ENCODE results near the gene S100B.

S100B gene

DNA sequence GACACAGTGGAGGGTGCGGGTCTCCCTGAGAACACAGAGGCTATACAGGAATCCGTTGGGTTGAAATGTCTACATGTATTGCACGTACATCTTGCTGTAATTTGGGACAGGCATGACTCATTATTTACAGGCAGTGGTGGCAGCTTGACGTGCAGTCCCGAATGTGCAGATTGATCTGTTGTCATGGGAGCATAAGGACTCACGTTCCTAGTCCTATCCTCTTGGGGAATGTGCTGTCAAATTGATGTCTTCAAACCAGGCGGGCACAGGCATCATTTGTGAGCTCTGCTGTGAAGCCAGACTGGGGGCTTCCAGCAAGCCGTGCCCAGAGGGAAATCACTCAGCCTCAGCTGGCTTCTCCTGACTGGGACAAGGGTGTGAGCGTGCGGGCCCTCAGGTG, 40.5 kb downstream of the S100B start:
- no peak for DNase-seq
- H3K9me3 ChIP-seq = no peaks in the 10 kb centered on the region
- intact Hi-C loops (cut with DNase I; ENCODE audit: low total_unique reads) = no loop called here
- peaks cover 70 to 98% (median 94%) of the 10 kb centered on the region in 3 donors for H3K36me3 ChIP-seq
- no peak overlapping the region for H3K27ac ChIP-seq
- no peaks in the 10 kb centered on the region for H3K27me3 ChIP-seq
- H3K4me3 ChIP-seq = no peak overlapping the region
- TF ChIP-seq, protein P1, sequence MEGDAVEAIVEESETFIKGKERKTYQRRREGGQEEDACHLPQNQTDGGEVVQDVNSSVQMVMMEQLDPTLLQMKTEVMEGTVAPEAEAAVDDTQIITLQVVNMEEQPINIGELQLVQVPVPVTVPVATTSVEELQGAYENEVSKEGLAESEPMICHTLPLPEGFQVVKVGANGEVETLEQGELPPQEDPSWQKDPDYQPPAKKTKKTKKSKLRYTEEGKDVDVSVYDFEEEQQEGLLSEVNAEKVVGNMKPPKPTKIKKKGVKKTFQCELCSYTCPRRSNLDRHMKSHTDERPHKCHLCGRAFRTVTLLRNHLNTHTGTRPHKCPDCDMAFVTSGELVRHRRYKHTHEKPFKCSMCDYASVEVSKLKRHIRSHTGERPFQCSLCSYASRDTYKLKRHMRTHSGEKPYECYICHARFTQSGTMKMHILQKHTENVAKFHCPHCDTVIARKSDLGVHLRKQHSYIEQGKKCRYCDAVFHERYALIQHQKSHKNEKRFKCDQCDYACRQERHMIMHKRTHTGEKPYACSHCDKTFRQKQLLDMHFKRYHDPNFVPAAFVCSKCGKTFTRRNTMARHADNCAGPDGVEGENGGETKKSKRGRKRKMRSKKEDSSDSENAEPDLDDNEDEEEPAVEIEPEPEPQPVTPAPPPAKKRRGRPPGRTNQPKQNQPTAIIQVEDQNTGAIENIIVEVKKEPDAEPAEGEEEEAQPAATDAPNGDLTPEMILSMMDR (IDR thresholded peaks at IDR 0.05) = no peak
- no peaks in the 10 kb centered on the region for H3K4me1 ChIP-seq

DNA sequence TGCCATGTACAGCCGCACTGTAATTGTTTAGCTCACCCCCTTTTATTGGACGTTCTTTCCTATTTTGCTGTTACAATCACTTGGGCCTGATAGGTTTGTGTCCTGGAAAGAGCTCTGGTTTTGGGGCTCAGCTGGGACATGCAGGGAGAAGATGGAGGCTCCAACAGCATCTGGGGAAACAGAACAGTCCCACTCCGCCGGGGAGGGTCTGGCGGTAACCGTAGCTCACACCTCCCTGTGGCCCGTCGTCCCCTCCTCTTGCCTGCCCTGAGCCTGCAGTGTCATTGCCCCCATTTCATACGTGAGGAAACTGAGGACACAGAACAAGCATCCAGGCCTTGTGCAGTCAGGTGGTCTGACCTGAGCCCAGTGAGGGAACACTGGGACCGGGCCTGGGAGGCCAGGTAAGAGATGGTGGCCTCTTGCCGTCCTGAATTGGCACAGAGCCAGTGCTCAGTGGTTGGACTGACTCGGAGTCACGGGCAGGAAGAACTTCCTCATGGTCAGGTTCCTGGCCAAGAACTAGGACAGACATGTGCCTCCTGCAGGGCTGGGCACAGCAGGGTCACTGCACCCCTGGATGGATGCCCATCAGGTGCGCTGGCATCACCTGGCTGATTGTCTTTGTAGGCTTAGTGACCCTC, 41.8 kb downstream of the S100B start:
- Histone ChIP-seq H3K27me3 (no peaks in the 10 kb centered on the region), H3K27ac (no peak overlapping the region), H3K4me1 (no peaks in the 10 kb centered on the region), H3K36me3 (peaks cover 68 to 98% (median 89%) of the 10 kb centered on the region in 3 donors), H3K9me3 (no peaks in the 10 kb centered on the region), H3K4me3 (no peak overlapping the region)
- TF ChIP-seq, protein P1 (IDR thresholded peaks at IDR 0.05) = no peak
- intact Hi-C loops (cut with DNase I; ENCODE audit: low total_unique reads) = no loop called here
- no peak for DNase-seq

DNA sequence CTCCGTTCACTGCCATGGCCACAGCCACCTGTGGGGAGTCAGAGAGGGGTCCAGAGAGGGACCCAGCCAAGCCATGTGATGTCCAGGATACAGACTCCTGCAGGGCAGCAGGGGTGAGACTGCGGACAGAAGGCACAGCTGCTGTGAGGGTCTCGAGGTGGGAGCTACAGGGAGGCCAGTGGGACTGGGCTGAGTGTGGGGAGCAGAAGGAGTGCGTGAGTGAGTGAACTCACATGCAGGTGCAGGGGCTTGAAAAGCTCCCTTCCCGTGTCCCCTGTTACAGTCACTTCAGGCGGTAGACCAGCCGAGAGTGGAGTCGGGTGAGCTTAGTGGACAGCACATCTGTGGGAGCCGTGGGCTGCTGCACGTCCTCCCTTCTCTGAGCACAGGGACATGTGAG, 42.4 kb downstream of the S100B start:
- Histone ChIP-seq H3K36me3 (peaks cover 68 to 98% (median 89%) of the 10 kb centered on the region in 3 donors), H3K9me3 (no peaks in the 10 kb centered on the region), H3K27me3 (no peaks in the 10 kb centered on the region), H3K4me1 (no peaks in the 10 kb centered on the region), H3K27ac (no peak overlapping the region), H3K4me3 (no peak overlapping the region)
- TF ChIP-seq, protein P1 (IDR thresholded peaks at IDR 0.05) = no peak
- no peak for DNase-seq
- intact Hi-C loops (cut with DNase I; ENCODE audit: low total_unique reads) = no loop called here

DNA sequence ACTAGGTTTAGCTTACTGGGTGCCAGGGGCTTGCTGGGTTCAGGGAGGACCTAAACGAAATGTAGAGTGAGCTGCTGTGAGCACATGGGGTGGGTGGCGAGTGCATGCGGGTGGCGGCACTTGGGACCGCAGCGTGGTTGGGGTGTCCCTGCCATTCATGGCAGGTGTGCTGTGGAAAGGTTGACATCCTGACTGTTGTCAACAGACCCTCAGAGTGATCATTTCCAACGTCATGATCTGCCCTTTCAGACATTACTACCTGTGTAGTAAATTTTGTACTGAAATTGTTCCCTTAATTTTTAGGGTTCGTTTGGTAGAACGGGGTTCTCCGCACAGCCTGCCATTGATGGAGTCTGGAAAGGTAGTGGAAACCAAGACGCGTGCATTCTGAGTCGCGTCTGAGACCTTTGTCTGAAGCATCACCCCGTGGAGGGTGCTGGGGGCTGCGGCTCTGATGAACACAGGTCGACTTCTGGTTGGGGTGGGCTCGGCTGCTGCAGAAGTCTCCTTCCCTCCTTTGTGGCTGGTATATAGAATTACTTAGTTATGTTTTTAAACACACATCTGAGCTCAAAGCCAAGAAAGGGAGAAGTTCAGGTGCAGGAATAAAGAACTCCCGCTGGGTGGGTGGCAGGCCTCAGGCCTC, 43.3 kb downstream of the S100B start:
- intact Hi-C loops (cut with DNase I; ENCODE audit: low total_unique reads) = no loop called here

DNA sequence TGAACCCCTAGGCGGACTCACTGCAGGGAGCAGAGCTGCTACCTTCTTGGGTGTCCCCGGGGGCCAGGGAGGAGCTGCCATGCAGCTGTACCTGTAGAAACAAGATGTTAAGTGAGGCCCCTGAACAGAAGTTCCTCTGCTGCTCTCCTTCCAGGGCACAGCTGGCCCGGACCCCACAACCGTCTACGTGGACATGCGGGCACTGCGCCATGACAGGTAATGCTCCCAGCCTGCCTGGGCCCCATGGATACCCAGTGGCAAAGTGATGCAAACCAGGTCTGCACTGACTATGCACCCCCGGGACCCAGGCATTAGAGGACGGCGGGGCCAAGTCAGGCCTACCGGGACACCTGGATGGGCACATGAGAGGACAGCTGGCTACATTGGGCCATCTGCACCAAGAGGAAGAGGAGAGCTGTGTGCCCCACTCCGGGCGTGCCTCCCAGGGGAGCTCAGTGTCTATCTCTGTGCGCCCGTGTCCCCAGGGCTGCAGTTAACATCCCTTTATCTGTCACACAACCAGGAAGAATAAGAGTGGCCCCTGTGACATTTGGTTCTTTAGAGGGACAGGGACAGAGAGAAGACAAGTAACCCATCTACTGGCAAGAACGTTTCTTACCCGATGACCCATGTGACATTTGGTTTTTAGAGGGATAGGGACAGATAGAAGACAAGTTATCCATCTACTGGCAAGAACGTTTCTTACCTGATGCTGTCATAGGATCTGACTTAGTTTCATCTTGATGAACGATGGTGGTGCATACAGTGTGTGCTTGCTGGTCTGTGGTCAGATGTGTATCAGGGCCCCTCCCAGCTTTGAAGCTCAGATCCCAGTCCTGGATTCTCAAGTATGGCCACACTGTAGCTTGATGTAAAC, 44.1 kb downstream of the S100B start:
- intact Hi-C loops (cut with DNase I; ENCODE audit: low total_unique reads) = no loop called here
- H3K4me1 ChIP-seq = no peaks in the 10 kb centered on the region

More for the DNA sequence above, 43.3 kb downstream of the S100B start:
- no peak overlapping the region for H3K4me3 ChIP-seq
- TF ChIP-seq, protein P1 (IDR thresholded peaks at IDR 0.05) = no peak
- no peak overlapping the region for H3K27ac ChIP-seq
- no peaks in the 10 kb centered on the region for H3K27me3 ChIP-seq
- no peak for DNase-seq
- H3K9me3 ChIP-seq = no peaks in the 10 kb centered on the region
- H3K36me3 ChIP-seq = peaks cover 68 to 98% (median 89%) of the 10 kb centered on the region in 3 donors
- no peaks in the 10 kb centered on the region for H3K4me1 ChIP-seq

More for the DNA sequence above, 44.1 kb downstream of the S100B start:
- DNase-seq = no peak
- H3K27ac ChIP-seq = no peak overlapping the region
- peaks cover 72 to 98% (median 89%) of the 10 kb centered on the region in 3 donors for H3K36me3 ChIP-seq
- no peak overlapping the region for H3K4me3 ChIP-seq
- no peaks in the 10 kb centered on the region for H3K9me3 ChIP-seq
- TF ChIP-seq, protein P1 (IDR thresholded peaks at IDR 0.05) = no peak
- H3K27me3 ChIP-seq = no peaks in the 10 kb centered on the region

Data from tibial artery (tissue), 4 donors.